HEK293T (cell line): ENCODE measurements around the gene MGLL.

ENCODE experiments used
- ARNT ChIP-seq: fragments of 450-650 bp; IDR thresholded peaks from 2 replicates; pipeline ENCODE4 v1.6.1; 2017; ENCODE audit warnings: mild to moderate bottlenecking
- BHLHE40 ChIP-seq: fragments of 450-650 bp; IDR thresholded peaks from 2 replicates; pipeline ENCODE4 v1.6.1; 2016; ENCODE audit warnings: mild to moderate bottlenecking, moderate library complexity, borderline replicate concordance
- FOXK2 ChIP-seq: fragments of 450-650 bp; IDR thresholded peaks from 2 replicates; pipeline ENCODE4 v1.6.1; 2016; ENCODE audit warnings: mild to moderate bottlenecking
- FOXM1 ChIP-seq: fragments of 450-650 bp; IDR thresholded peaks from 2 replicates; pipeline ENCODE4 v1.6.1; 2017; ENCODE audit warnings: mild to moderate bottlenecking, borderline replicate concordance
- HDGF ChIP-seq: fragments of 450-650 bp; IDR thresholded peaks from 2 replicates; pipeline ENCODE4 v1.6.1; 2017; ENCODE audit warnings: antibody characterized with exemption, borderline replicate concordance
- SP1 ChIP-seq: fragments of 450-650 bp; IDR thresholded peaks from 2 replicates; pipeline ENCODE4 v1.6.1; 2017
- SUZ12 ChIP-seq: fragments of 450-650 bp; IDR thresholded peaks from 2 replicates; pipeline ENCODE4 v1.6.1; 2016; ENCODE audit warnings: mild to moderate bottlenecking

- TF ChIP-seq HDGF: no peak
- TF ChIP-seq ARNT: no peak
- TF ChIP-seq FOXM1: no peak
- TF ChIP-seq SUZ12: no peak
- no peak for TF ChIP-seq BHLHE40
- TF ChIP-seq SP1: no peak
- no peak for TF ChIP-seq FOXK2
Measured at GRCh38 chr3:127777332-127777731, 45.0 kb downstream of the MGLL start.
